NCI-H2107 (cell line): Measurements from ENCODE around the gene BICD2.

Experiments used
- DNase-seq: peaks from one replicate; lab custom pipeline; 2025; lab: John Stamatoyannopoulos, UW

BICD2 gene

DNA sequence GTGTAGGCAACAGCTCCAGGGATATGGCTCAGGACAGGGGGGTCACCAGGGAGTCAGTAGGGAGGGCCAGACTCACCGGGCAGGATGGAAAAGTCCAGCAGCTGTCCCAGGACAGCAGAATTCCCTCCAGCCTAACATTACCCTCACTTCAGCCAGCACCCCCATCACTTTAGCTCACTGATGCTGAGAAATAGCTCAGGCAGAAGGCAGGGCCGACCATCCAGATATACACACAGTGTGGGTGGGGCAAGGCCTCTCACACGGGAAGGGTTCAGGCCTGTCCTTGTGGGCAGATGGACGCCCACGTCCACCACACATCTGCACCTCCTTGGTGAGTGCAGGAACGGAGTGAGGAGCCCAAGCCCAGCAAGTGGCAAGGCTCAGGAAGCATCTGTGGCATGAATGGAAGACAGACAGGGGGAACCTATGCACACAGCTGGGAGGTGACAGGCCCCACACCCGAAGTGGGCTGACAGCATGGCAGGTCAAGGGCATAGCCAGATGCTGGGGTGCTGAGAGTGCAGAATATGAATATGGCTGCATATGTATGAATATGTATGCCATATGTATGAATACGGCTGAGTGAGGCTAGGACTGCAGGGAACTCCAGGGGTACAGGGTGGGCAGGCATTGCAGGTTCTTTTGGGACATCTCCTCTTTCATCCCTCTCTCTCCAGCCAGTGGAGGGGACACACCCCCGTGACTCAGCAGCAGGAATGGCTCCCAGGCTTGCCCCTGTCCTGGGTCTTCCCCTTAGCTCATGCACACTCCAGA is 17.0 kb downstream of the BICD2 start:
- no peak for DNase-seq

DNA sequence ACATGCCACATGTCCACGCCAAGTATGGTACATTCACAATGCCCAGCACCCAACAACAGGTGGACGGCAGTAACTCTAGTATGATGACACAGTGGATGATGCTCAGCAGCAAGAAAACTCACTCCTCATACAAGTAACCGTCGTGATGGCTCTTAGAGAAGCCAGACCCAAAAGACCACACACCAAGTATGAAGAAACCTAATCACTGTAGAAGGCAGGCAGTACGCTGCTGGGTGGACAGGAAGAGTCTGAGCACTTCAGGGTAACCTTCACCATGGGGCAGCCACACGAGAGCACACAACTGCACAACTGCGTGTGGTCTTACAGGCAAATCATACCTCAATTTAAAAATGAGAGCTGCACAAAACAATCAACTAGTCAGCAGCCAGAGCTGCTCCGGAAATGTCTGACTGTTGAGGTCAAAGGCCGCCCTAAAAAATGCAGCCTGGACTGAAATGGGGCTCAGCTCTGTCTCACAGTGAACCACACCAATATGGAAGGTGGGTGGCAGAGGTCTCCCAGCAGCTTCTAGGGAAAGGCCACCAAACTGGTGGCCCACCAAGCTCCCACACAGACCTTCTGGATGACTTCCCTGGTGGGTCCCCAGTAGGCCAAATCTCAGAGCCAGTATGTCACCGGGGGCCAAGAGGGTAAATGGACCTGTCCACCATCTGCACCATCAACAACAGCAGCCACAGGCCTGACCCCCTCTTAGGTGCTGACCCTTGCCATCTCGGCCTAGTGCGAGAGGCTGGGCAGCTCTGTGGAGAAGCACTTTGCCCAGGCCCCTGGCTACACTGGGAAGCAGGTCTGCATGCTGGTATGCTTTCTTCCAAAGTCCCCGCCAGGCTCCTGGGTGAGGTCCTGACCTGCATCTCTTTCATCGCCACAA is 17.8 kb downstream of the BICD2 start:
- DNase-seq, result no peak

DNA sequence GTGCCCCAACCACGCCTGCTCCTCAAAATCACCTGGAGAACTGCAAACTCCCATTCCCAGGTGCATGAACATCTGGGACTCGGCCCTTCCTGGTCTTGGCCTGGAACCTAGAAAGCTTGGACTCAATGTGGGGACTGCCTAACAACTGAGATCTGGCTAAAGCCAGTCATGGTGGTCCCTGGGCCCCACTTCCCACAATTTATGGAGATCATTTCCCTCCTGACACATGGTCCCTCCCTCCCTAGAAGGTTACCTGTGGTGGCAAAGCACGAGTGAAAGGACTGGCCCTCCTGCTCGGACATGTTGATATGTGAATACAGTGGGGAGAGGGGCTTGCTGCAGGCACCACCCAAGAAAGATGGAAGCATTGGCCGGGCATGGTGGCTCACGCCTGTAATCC is 18.8 kb downstream of the BICD2 start:
- DNase-seq, result no peak

DNA sequence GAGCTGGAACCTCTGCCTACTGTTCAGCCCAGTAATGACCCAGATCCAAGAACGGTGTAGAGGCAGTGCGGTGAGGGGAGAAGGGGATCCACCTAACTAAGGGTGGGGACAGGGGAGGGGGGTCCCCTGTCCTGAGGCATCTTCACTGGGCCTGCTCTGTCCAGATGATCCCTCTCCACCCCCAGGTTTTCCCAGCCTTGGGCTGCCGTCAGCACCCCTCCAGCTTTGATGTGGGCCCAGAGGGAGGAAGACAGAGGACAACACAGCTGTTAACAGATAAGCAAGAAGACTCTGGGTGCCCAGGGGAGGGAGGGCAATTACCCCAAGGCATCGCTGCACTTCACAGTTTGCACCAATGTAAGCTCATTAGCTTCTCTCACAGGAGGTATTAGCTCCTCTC is 19.3 kb downstream of the BICD2 start:
- no peak for DNase-seq

DNA sequence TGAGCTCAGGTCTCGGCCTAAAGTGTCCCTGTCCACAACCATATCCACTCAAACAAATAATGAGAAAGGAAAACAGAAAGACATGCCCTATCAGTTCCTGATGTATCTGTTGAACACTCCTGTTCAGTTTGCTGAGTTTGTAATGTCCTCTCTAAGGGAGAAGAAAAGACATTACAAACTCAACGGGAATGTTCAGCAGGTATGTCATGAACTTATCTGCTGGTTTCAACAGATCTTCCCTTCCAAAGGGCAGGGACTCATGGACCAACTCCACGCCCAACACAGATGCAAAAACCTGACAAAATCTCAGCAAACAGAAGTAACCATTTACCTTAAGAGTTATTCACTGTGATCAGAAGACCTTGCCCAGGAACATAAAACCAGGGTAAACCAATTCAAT is 23.7 kb downstream of the BICD2 start:
- DNase-seq, result no peak

DNA sequence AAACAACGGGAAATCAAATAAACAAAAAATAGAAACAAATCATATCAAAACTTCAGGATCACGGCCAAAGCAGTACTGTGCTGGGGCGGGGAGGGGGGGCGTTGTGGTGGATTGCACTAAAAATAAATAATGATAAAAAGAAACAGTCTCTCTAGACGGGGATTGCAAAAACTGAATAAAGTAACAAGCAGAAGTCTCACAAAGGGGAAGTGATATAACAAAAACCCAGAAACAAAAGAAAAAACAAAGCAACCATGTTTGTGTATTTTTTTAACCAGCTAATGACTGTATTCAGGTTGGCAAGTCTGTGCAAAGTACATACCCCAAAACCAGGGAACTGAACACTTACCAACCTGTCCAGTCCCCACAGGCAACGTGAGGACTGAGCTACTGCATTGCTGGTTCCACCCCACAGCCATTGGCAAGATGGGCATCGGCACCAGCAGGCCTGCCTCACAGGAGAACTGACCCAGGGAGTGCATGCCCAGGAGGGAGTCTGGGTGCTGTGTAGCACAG is 24.1 kb downstream of the BICD2 start:
- DNase-seq, result no peak

DNA sequence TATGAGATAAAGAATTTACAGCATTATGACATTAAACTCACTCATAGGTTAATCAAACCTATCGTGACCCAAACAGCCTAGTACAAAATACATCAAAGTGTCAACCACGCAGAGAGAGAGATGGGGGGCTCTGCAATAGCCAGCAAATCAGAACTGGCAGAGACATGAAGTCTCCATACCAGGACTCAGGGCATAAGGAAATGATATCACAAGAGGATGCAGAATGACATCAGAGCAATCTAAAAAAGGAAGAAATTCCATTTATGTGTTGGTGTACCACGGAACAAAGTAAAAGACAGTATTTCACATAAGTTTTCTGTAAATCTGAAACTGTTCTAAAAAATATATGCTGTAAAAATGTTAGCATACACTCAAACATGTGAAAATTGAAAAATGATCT is 24.6 kb downstream of the BICD2 start:
- no peak for DNase-seq

DNA sequence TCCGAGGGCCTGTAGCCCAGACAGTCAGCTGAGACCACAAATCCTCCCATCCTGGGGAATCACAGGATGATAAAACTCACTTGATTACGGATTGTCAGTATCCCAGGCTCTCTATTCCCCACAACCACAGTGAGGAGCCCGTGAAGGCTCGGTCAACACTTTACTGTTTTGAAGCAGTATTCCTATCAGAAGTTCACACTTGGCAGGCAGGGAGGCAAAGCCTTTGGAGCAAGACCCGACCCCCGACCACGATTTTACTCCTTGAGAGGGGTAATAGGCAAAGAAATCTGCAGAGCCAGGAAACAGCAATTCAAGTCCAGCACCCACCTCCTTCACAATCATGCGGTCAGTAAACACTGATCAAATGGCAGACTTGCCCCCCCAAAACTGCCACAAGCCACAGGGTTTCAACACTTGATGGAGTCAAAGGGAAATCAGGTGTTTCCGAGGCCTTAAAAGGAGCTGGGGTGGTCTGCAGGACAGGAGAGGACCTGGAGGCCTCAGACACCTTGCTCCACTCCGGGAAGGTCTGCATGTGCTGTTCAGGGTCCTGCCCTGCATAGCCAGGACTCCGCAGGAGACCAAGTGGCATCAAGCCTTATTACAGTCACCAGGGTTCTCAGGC is 25.2 kb downstream of the BICD2 start:
- no peak for DNase-seq

DNA sequence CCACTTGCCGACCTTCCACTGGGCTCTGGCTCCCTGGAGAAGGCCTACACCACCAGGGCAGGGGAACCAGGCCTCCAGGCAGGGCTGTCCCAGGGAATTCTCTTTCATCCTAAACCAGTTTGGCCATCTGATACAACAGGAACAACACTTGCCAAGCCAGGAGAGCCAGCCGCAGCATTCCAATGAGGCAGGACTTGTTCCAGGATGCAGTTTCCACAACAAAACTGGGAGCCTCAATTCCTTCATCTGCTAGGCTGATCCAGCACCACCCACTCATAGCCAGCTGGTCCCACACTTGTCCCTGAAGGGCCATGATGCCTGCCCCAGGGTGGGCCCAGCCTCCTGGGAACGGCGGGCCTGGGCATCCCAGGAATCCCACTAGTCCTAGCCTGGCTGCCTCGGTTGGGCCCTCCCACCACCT is 26.0 kb downstream of the BICD2 start:
- no peak for DNase-seq

DNA sequence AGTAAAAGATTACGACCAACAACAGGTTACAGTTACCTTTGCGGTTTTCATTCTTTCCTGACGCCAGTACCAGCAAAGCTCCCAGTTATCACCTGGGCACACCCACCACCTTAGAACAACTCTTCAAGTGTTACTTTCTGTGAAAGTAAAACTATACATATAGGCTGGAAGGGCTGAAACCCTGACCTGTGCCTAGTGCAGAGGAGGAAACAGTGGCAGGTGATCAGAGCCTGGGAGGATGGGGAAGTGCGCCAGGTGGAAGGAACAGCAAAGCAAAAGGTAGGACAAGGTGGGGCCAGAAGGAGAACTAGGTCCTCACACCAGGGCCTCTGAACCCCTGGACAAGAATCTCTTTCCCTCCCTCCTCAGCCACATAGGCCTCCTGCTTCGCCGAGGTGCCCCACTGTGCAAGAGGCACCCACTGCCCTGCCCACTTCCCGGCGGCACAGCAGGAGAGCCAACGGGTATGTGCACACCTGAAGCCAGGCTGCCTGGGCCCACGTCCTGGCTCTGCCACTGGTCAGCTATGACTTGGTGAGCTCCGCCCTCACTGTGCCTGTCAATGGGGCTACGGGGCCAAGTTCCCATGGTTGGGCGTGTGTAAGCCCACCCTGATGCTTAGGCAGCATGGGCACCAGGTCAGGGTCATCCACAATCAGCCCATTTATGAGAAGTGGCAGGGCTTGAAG is 26.9 kb downstream of the BICD2 start:
- DNase-seq, result no peak

DNA sequence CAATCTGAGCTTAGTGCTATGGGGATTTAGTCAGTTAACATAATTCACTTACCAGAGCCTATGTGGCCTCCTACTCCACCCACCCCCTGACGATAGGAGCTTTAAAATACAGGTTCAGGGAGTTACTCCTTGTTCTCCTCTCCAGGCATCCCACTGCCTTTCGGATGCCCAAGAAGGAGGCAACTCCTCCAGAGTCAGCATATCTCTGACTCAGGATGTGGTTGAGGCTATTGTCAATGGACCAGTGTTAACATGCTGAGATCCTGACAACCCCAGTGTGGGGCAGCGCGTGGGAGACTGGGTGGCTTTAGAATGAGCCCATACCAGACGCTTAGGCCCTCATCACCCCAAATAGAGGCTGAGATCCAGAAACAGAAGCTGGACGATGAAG is 27.4 kb downstream of the BICD2 start:
- DNase-seq, result no peak

DNA sequence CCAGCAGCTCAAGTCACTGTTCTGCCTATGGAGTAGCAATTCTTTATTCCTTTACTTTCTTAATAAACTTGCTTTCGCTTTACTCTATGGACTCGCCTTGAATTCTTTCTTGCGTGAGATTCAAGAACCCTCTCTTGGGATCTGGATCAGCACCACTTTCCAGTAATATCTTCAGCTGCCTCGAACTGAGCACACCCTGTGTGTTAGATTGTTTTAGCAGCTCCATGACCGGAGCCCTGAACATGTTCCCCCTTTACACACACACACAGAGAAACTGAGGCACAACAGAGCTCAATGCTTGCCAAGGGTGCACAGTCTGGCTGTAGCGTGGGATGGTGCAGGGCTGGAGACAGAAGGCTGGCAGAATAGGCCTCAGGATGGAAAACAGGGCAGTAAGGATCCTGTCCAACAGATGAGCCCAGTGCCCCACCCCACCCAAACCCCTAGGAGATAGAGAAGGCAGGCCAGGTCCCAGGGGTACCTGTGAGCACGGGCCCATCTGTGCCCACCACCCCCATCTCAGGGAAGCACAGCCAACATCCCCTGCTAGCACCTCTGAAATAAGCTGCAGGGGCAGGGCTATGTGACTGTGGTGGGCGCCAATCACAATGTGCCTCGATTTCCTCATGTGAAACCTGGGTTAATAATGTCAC is 27.9 kb downstream of the BICD2 start:
- DNase-seq, result no peak

DNA sequence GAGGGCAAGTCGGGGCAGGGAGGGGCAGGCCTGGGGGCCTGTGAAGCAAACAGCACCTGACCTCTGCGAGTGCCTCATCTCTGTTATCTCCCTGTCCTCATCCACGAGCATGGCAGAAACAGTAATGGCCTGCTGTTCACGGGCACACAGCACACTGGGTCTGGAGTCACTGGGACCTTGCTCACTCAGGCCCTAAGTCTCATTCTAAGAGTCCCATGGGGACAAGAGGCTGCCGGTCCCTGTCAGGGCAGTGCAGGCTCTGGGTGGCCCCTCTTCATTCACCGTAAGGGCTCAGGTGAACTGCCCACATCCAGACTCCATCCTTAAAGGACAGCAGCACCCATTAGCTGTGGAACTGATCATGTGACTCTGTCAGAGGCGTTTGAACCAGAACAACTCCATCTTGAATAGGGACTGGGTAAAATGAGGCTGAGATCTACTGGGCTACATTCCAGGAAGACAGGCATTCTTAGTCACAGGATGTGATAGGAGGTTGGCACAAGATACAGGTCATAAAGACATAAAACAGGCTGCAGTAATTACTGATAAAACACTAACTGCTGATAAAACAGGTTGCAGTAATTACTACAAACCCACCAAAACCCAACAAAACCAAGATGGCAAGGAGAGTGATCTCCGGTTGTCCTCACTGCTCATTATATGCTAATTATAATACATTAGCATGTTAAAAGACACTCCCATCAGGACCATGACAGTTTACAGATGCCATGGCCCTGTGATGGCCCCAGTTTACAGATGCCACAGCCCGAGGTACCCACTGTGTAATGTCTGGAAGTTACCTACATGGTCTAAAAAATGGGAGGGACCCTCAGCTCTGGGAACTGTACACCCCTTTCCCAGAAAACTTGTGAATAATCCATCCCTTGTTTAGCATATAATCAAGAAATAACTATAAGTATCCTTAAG is 28.7 kb downstream of the BICD2 start:
- no peak for DNase-seq

DNA sequence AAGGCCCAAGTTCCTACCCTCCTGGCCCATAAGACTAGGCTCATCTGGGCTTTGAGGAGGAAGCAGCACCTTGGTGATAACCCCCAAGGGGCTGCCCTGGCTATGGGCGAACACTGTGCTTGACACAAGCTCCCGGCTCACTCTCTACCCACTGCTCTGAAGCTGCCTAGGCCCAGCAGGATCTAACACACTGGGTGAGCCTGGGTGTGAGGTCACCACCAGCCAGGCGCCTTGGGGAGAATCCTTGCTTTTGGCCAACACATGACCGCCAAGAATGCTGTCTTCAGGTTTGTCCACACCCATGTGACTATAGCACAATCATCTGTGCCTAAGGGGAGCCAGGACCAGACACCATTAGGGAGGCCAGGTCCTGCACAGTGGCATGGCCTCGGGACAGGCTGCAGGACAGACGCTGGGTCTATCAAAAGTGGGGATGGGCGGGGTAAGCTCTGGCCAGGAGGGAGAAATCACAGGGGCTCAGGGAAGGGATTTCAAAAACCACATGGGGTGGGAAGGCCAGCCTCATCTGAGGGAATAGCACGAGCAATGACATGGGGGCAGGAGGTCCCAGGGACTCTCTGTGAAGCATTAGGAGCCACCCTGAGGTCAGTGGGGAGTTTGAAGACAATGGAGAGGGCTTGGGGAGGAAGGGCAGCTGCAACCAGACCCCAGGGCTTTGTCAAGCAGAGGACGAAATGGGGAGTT is 29.6 kb downstream of the BICD2 start:
- no peak for DNase-seq

DNA sequence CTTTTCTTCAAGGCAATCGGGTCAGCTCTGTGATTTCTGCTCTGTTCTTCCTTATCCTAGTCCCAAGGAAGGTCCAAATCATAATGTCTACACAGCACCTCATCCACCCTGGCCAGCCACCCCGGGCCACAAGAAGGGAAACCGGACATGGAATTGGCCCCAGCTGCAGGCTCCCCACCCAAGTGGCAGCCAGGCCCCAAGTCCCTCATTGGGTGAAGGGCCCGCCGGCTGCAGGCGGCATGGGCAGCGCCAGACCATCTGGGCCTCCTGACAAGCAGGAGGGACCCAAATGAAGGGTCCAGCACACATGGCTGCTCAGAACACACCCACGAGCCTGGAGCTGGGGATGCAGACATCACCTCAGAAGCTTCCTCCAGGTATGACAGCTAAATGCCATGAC is 33.7 kb downstream of the BICD2 start:
- no peak for DNase-seq

DNA sequence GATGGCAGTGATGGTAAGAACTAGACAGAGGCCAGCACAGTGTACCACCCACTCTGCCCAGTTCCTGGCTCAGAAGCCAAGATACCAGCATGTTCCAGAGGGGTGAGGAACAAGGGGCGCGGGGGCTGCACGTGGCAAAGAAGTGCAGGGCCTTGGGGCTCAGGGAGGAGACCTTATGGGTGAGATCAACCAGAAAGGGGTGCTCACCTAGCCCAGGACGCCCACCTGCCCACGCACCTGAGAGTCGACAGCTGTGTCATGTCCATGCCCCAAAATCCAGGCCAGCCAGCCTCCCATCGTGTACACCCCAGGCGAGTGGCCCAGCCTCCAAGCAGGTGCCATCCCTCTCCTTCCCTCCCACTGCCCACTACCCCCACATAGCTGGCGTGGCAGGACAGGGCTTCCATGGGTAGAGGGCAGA is 34.9 kb downstream of the BICD2 start:
- DNase-seq, result no peak

DNA sequence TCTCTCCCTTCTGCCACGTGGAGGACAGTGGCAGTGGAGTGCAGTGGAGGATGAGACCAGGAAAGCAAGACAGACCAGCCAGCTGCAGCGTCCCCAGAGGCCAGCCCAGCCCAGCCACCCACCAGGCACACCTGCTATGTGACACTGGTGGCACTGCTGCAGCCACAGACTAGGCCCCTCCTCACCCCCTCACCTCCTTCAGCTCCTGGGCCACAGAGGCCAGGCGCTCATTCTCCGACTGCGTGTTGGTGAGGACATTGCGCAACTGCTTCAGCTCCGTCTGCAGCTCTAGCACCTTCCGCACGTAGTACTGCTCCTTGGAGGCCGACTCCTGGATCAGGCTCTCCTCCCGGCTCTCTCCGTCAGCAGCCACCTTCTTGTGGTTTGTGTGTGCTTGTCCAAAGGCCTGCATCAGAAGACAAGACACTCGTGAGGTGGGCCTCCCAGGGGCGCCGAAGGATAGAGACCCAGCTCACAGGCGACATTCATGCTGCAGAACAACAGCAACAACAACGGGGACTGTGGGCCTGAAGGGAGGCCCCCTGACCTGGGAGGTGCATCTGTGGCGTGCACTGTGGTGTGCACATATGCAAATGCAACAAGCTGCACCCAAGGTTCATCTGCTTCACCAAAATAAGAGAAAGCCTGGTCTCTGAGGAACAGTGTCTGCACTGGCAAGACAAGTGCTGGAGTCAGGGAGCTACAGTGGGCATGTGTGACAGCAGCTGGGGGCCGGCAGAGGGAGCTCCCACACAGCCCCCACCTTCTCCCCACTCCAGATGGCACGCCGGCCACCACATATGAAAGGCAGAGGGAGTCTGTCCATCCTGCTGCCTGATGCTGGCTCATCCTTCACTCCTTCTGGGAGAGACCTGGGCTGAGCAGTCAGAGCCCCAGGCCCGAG is 35.5 kb downstream of the BICD2 start:
- no peak for DNase-seq
